Neural progenitor cell (in vitro differentiated cells): ENCODE measurements around the gene DNAI4. TPM values are rescaled to one million over a fixed set of nuclear protein-coding genes. Genes with fewer than 3 reads are reported as not detected.

Experiments used
- DNase-seq: peaks from one replicate; pipeline ENCODE4 v3.0.0-alpha.2; 2016; ENCODE audit warnings: low spot score
- H2AFZ ChIP-seq: fragments of 200-600 bp; sonication (generic); replicated peaks from 2 replicates; pipeline ENCODE4 v1.6.1; 2016; ENCODE audit warnings: antibody characterized with exemption
- H3F3A ChIP-seq: fragments of 200-600 bp; sonication (generic); 2 replicates; pipeline ENCODE4 v1.6.1; 2016; ENCODE audit warnings: antibody characterized with exemption, low read depth
- H3K27ac ChIP-seq: fragments of 200-600 bp; sonication (generic); 2 replicates; pipeline ENCODE4 v1.5.1; 2016; ENCODE audit warnings: mild to moderate bottlenecking
- H3K27me3 ChIP-seq: fragments of 200-600 bp; sonication (generic); 2 replicates; pipeline ENCODE4 v1.6.1; 2016; ENCODE audit warnings: mild to moderate bottlenecking, moderate library complexity
- H3K36me3 ChIP-seq: fragments of 200-600 bp; sonication (generic); 2 replicates; pipeline ENCODE4 v1.5.1; 2016
- H3K4me1 ChIP-seq: fragments of 200-600 bp; sonication (generic); 2 replicates; pipeline ENCODE4 v1.6.1; 2016; ENCODE audit warnings: mixed run types
- H3K4me2 ChIP-seq: fragments of 200-600 bp; sonication (generic); 2 replicates; pipeline ENCODE4 v1.6.1; 2016
- H3K4me3 ChIP-seq: fragments of 200-600 bp; sonication (generic); 2 replicates; pipeline ENCODE4 v1.5.1; 2016
- H3K79me2 ChIP-seq: fragments of 200-600 bp; sonication (generic); 2 replicates; pipeline ENCODE4 v1.6.1; 2016; ENCODE audit warnings: low read depth
- H3K9ac ChIP-seq: fragments of 200-600 bp; sonication (generic); 2 replicates; pipeline ENCODE4 v1.6.1; 2016
- H3K9me3 ChIP-seq: fragments of 200-600 bp; sonication (generic); 2 replicates; pipeline ENCODE4 v1.5.1; 2016; ENCODE audit warnings: low read depth
- H4K20me1 ChIP-seq: fragments of 200-600 bp; sonication (generic); 2 replicates; pipeline ENCODE4 v1.6.1; 2016; ENCODE audit warnings: low read depth
- H3K27ac Mint-ChIP-seq: 3 replicates; pipeline ENCODE4 v1.8.0; 2021; ENCODE audit warnings: mixed read lengths
- H3K27me3 Mint-ChIP-seq: 2 replicates; pipeline ENCODE4 v1.8.0; 2022; ENCODE audit warnings: low read depth, mild to moderate bottlenecking, inconsistent platforms, moderate library complexity, mixed read lengths; ENCODE audit not compliant: insufficient read depth
- H3K36me3 Mint-ChIP-seq: 3 replicates; pipeline ENCODE4 v1.8.0; 2021; ENCODE audit warnings: mixed read lengths
- H3K4me1 Mint-ChIP-seq: 3 replicates; pipeline ENCODE4 v1.8.0; 2021; ENCODE audit warnings: mixed read lengths
- H3K4me3 Mint-ChIP-seq: 3 replicates; pipeline ENCODE4 v1.8.0; 2021; ENCODE audit warnings: mild to moderate bottlenecking, moderate library complexity, mixed read lengths
- H3K9me3 Mint-ChIP-seq: 3 replicates; pipeline ENCODE4 v1.8.0; 2020; ENCODE audit warnings: mixed read lengths
- EZH2 ChIP-seq: fragments of 200-600 bp; sonication (generic); IDR thresholded peaks from 2 replicates; pipeline ENCODE4 v1.6.1; 2017; ENCODE audit warnings: antibody characterized with exemption, mild to moderate bottlenecking, moderate library complexity
- EZH2phosphoT487 ChIP-seq: fragments of 200-600 bp; sonication (generic); IDR thresholded peaks from 2 replicates; pipeline ENCODE4 v1.6.1; 2017; ENCODE audit warnings: antibody characterized with exemption
- total RNA-seq: library from RNA; depleted of rRNA; stranded (reverse); fragments of >200 nt; gene quantifications from 2 replicates; pipeline ENCODE4 v1.2.3, GENCODE V29; 2015; ENCODE audit warnings: low replicate concordance
- TF ChIP-seq, protein P1 (sequence below): fragments of 200-600 bp; sonication (generic); IDR thresholded peaks from 2 replicates; pipeline ENCODE4 v1.5.1; 2017; ENCODE audit warnings: antibody characterized with exemption, mild to moderate bottlenecking

DNAI4 gene
- total RNA-seq, 1 donor from 2014 or later = 3.2 TPM

DNA sequence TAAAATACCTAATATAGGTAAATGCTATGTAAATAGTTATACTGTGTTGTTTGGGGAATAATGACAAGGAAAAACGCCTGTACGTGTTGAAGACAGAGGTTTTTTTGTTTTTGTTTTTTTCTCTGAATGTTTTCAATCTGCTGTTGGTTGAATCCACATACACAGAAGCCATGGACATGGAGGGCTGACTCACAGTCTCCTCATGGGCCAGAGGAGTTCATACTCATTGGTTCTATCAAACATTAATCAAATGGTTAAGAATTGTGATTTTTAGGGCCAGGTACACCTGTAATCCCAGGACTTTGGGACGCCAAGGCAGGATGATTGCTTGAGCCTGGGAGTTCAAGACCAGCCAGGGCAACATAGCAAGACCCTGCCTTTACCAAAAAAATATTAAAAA is 20.7 kb upstream of the DNAI4 start:
- H3K4me1 Mint-ChIP-seq = no peaks in the 10 kb centered on the region
- H2AFZ ChIP-seq = no peak overlapping the region
- no peaks in the 10 kb centered on the region for H3K4me1 ChIP-seq
- DNase-seq = no peak
- no peaks in the 10 kb centered on the region for H3K9me3 Mint-ChIP-seq
- no peak overlapping the region for H3K27ac Mint-ChIP-seq
- H3K36me3 Mint-ChIP-seq = peaks cover 8% of the 10 kb centered on the region
- H3K27me3 Mint-ChIP-seq = no peaks in the 10 kb centered on the region
- H3K9me3 ChIP-seq = no peaks in the 10 kb centered on the region
- peaks cover 37% of the 10 kb centered on the region for H3K79me2 ChIP-seq
- H4K20me1 ChIP-seq = peaks cover 25% of the 10 kb centered on the region
- H3K27me3 ChIP-seq = no peaks in the 10 kb centered on the region
- no peak overlapping the region for H3K4me3 ChIP-seq
- H3K4me3 Mint-ChIP-seq = no peak overlapping the region
- no peaks in the 10 kb centered on the region for H3K36me3 ChIP-seq
- H3K4me2 ChIP-seq = no peak overlapping the region
- no peaks in the 10 kb centered on the region for H3F3A ChIP-seq
- no peak overlapping the region for H3K9ac ChIP-seq
- TF ChIP-seq, protein P1, sequence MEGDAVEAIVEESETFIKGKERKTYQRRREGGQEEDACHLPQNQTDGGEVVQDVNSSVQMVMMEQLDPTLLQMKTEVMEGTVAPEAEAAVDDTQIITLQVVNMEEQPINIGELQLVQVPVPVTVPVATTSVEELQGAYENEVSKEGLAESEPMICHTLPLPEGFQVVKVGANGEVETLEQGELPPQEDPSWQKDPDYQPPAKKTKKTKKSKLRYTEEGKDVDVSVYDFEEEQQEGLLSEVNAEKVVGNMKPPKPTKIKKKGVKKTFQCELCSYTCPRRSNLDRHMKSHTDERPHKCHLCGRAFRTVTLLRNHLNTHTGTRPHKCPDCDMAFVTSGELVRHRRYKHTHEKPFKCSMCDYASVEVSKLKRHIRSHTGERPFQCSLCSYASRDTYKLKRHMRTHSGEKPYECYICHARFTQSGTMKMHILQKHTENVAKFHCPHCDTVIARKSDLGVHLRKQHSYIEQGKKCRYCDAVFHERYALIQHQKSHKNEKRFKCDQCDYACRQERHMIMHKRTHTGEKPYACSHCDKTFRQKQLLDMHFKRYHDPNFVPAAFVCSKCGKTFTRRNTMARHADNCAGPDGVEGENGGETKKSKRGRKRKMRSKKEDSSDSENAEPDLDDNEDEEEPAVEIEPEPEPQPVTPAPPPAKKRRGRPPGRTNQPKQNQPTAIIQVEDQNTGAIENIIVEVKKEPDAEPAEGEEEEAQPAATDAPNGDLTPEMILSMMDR = no peak
- TF ChIP-seq EZH2 = no peak
- TF ChIP-seq EZH2phosphoT487 = no peak
- no peak overlapping the region for H3K27ac ChIP-seq

DNA sequence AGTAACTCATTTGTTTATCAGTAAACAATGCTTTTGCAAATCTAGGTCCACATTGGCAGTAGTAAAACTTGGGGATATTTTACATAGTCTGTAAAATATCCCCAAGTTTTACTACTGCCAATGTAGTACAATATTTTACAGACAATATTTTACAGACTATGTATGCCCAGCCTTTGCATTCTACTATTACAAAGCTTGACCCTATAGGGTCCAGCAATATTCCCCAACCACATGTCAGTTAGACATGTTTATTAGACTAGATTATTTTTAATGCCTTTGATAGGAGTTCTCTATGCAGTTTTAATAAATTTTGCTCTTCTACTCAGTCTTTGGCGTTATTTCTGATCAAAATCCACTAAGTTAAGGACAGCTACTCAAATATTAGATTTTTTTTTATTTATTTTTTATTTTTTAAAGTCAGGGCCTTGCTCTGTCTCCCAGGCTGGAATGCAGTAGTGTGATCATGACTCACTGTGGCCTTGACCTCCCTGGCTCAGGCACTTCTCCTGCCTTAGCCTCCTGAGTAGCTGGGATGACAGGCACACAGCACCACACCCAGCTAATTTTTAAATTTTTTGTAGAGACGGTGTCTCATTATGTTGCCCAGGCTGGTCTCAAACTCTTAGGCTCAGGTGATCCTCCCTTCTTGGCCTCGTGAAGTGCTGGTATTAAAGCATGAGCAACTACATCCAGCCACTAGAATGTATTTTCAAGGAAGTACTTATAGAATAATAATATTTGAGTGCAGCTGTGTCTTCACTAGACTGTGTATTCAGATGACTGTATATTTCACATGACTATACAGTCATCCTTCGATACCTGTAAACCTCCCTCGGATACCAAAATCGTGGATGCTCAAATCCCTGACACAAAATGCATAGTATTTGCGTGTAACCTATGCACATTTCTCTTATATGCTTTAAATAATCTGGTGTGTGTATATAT is 19.9 kb upstream of the DNAI4 start:
- H3K27ac Mint-ChIP-seq = no peak overlapping the region
- H3K4me3 Mint-ChIP-seq = no peak overlapping the region
- H3K27me3 Mint-ChIP-seq = no peaks in the 10 kb centered on the region
- H3K27me3 ChIP-seq = no peaks in the 10 kb centered on the region
- no peaks in the 10 kb centered on the region for H3K36me3 ChIP-seq
- no peaks in the 10 kb centered on the region for H3K4me1 ChIP-seq
- H3K27ac ChIP-seq = no peak overlapping the region
- H4K20me1 ChIP-seq = peaks cover 22% of the 10 kb centered on the region
- no peak overlapping the region for H3K4me3 ChIP-seq
- no peaks in the 10 kb centered on the region for H3K9me3 Mint-ChIP-seq
- no peak for TF ChIP-seq EZH2phosphoT487
- no peak for TF ChIP-seq EZH2
- TF ChIP-seq, protein P1 = no peak
- H3K79me2 ChIP-seq = peaks cover 44% of the 10 kb centered on the region
- peaks cover 8% of the 10 kb centered on the region for H3K36me3 Mint-ChIP-seq
- no peak overlapping the region for H3K4me2 ChIP-seq
- H2AFZ ChIP-seq = no peak overlapping the region
- no peak overlapping the region for H3K9ac ChIP-seq
- no peaks in the 10 kb centered on the region for H3F3A ChIP-seq
- no peak for DNase-seq
- H3K4me1 Mint-ChIP-seq = no peaks in the 10 kb centered on the region
- H3K9me3 ChIP-seq = no peaks in the 10 kb centered on the region

DNA sequence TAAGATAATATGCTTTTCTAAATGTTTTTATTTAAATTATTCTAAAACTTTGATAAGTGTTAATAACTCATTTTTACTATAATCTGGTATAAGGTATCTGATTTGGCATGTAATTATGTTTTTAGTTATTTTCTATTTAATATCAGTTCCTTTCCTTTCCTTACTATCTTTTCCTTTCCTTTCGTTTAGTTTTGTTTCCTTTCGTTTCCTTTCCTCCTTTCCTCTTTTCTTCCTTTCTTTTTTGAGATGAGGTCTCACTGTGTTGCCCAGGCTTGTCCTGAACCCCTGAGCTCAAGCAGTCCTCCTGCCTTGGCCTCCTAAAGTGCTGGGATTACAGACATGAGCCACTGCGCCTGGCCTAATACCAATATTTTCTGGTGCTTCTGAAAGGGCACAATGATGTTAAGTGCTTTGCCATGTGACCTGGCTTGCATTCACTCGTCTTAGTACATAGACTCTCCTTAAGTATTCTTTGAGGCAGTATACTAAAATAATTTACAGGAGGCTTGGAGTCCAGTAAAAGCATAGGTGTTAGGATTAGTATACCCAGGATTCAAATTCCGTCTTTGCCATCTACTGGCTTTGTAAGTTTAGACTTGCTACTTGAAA is 18.8 kb upstream of the DNAI4 start:
- peaks cover 20% of the 10 kb centered on the region for H4K20me1 ChIP-seq
- no peak overlapping the region for H3K4me2 ChIP-seq
- H3K4me1 ChIP-seq = no peaks in the 10 kb centered on the region
- Mint-ChIP-seq H3K4me3 (no peak overlapping the region), H3K9me3 (no peaks in the 10 kb centered on the region), H3K27me3 (no peaks in the 10 kb centered on the region), H3K27ac (no peak overlapping the region), H3K36me3 (peaks cover 8% of the 10 kb centered on the region), H3K4me1 (no peaks in the 10 kb centered on the region)
- no peaks in the 10 kb centered on the region for H3K36me3 ChIP-seq
- H3K79me2 ChIP-seq = peaks cover 56% of the 10 kb centered on the region
- DNase-seq = no peak
- no peaks in the 10 kb centered on the region for H3F3A ChIP-seq
- no peaks in the 10 kb centered on the region for H3K9me3 ChIP-seq
- no peak overlapping the region for H3K9ac ChIP-seq
- H3K27me3 ChIP-seq = no peaks in the 10 kb centered on the region
- H3K4me3 ChIP-seq = no peak overlapping the region
- no peak for TF ChIP-seq EZH2phosphoT487
- no peak for TF ChIP-seq EZH2
- TF ChIP-seq, protein P1 = no peak
- no peak overlapping the region for H3K27ac ChIP-seq
- no peak overlapping the region for H2AFZ ChIP-seq
